CD8-positive, alpha-beta memory T cell (primary cell): ENCODE results near the gene LAMTOR3. TPM values are rescaled to one million over a fixed set of nuclear protein-coding genes. Genes with fewer than 3 reads are reported as not detected.

ENCODE experiments used
- CTCF ChIA-PET: fragments of 350-600 bp; sonication (Branson Sonifier 250); formaldehyde crosslinking; loops from one replicate; lab custom pipeline; 2021; ENCODE audit warnings: antibody characterized with exemption; lab: Charles Lee
- POLR2A ChIA-PET: fragments of 350-600 bp; sonication (Branson Sonifier 250); formaldehyde crosslinking; loops from one replicate; lab custom pipeline; 2021; ENCODE audit warnings: antibody characterized with exemption; lab: Charles Lee
- DNase-seq, 5 donors: peaks; one replicate each; pipeline versions ENCODE4 v3.0.0 to v3.0.0-alpha.2; 2020 to 2022; ENCODE audit warnings: mixed read lengths in 1 of 5
- H3K27ac ChIP-seq: one replicate; pipeline ENCODE4 v1.7.0; 2013; ENCODE audit warnings: low read depth, mild to moderate bottlenecking, low read length, moderate library complexity
- H3K27me3 ChIP-seq: 2 replicates; pipeline ENCODE4 v1.7.0; 2013; ENCODE audit warnings: low read length, mild to moderate bottlenecking; ENCODE audit not compliant: insufficient read depth, poor library complexity, severe bottlenecking
- H3K36me3 ChIP-seq: 2 replicates; pipeline ENCODE4 v1.7.0; 2013; ENCODE audit warnings: mild to moderate bottlenecking, low read length, moderate library complexity; ENCODE audit not compliant: insufficient read depth
- H3K4me1 ChIP-seq: 2 replicates; pipeline ENCODE4 v1.7.0; 2013; ENCODE audit warnings: mild to moderate bottlenecking, low read length, moderate library complexity; ENCODE audit not compliant: insufficient read depth
- H3K4me3 ChIP-seq: 2 replicates; pipeline ENCODE4 v1.7.0; 2013; ENCODE audit warnings: mild to moderate bottlenecking, low read length
- H3K9me3 ChIP-seq: 2 replicates; pipeline ENCODE4 v1.7.0; 2013; ENCODE audit warnings: mild to moderate bottlenecking, low read length
- H3K27ac Mint-ChIP-seq, 8 donors: one replicate each; pipeline ENCODE4 v1.8.0; 2020 to 2021; ENCODE audit warnings: mixed read lengths in 8 of 8, mild to moderate bottlenecking in 6 of 8, inconsistent platforms in 3 of 8, moderate library complexity in 3 of 8
- H3K27me3 Mint-ChIP-seq, 2 donors: one replicate each; pipeline ENCODE4 v1.8.0; 2020 to 2021; ENCODE audit warnings: mixed read lengths in 2 of 2, mild to moderate bottlenecking in 1 of 2, moderate library complexity in 1 of 2
- H3K36me3 Mint-ChIP-seq, 3 donors: one replicate each; pipeline ENCODE4 v1.8.0; 2020 to 2021; ENCODE audit warnings: mixed read lengths in 3 of 3, inconsistent platforms in 1 of 3, mild to moderate bottlenecking in 1 of 3
- H3K4me1 Mint-ChIP-seq, 3 donors: one replicate each; pipeline ENCODE4 v1.8.0; 2020 to 2021; ENCODE audit warnings: mixed read lengths in 3 of 3, inconsistent platforms in 1 of 3, mild to moderate bottlenecking in 1 of 3
- H3K4me3 Mint-ChIP-seq, 7 donors: one replicate each; pipeline ENCODE4 v1.8.0; 2020 to 2021; ENCODE audit warnings: mixed read lengths in 7 of 7, mild to moderate bottlenecking in 6 of 7, moderate library complexity in 4 of 7, inconsistent platforms in 2 of 7
- H3K9me3 Mint-ChIP-seq, 5 donors: one replicate each; pipeline ENCODE4 v1.8.0; 2020 to 2022; ENCODE audit warnings: mixed read lengths in 5 of 5, mild to moderate bottlenecking in 3 of 5, moderate library complexity in 2 of 5, inconsistent platforms in 1 of 5
- polyA plus RNA-seq: library from polyadenylated mRNA; unstranded; fragments of 300-500 nt; fragmentation: Illumina TruSeq; gene quantifications from one replicate; pipeline ENCODE4 v1.2.3, GENCODE V29; 2021
- total RNA-seq, 2 experiments: library from RNA; stranded (reverse); gene quantifications; one replicate each; pipeline ENCODE4 v1.2.3, GENCODE V29; 2021

The LAMTOR3 gene
- total and polyA plus RNA-seq, 3 experiments from 2014 or later = 35.7 to 39.0 (median 37.9) TPM

- Mint-ChIP-seq H3K9me3 (peaks cover 0 to 6% (median 4%) of the 10 kb centered on the region in 5 donors), H3K27me3 (no peaks in the 10 kb centered on the region), H3K27ac (peak overlapping the region in 4 of 8 donors; percentile 4 to 31 (median 7)), H3K4me1 (peaks cover 23 to 47% (median 33%) of the 10 kb centered on the region in 3 donors), H3K36me3 (peaks cover 30 to 70% (median 35%) of the 10 kb centered on the region in 3 donors), H3K4me3 (no peak overlapping the region)
- Histone ChIP-seq H3K4me1 (no peaks in the 10 kb centered on the region), H3K9me3 (no peaks in the 10 kb centered on the region), H3K27ac (no peak overlapping the region), H3K4me3 (no peak overlapping the region), H3K27me3 (no peaks in the 10 kb centered on the region), H3K36me3 (no peaks in the 10 kb centered on the region)
- no peak for DNase-seq
- POLR2A ChIA-PET = no interaction called here
- CTCF ChIA-PET = no interaction called here
Observed at GRCh38 chr4:99915449-99915848, 21.2 kb upstream of the LAMTOR3 start.

DNA sequence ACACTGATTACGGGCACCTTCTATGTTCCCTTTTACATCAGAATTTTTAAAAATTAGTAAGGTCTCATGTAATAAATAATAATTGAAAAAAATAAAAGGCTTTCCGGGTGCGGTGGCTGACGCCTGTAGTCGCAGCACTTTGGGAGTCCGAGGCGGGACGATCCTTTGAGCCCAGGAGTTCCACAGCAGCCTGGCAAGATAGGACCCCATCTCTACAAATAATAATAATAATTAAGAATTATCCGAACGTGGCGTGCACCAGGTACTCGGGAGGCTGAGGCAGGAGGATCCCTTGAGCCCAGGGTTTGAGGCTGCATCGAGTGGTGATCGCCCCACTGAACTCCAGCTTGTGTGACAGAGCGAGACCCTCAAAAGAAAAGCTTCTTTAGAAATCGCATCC is 771 bp upstream of the LAMTOR3 start:
- Histone ChIP-seq H3K4me3 (peak overlapping the region; percentile 68), H3K27me3 (no peaks in the 10 kb centered on the region), H3K36me3 (peaks cover 5% of the 10 kb centered on the region), H3K27ac (no peak overlapping the region), H3K9me3 (no peaks in the 10 kb centered on the region), H3K4me1 (peaks cover 20% of the 10 kb centered on the region)
- ChIA-PET POLR2A (interaction anchor here (1.1 to 2.1 kb wide), 4 partner anchors 46 to 75 kb away, joined by 3 to 33 read pairs (median 9); partner anchors contain the start of gene DNAJB14), CTCF (interaction anchor here (0.8 to 4.0 kb wide), 4 partner anchors 52 to 332 kb away, joined by 3 to 36 read pairs (median 6); partner anchors contain the start of genes DNAJB14 and TRMT10A)
- Mint-ChIP-seq H3K27ac (peak overlapping the region in 6 of 8 donors; percentile 90 to 96 (median 94)), H3K9me3 (no peaks in the 10 kb centered on the region), H3K36me3 (peaks cover 0 to 36% (median 6%) of the 10 kb centered on the region in 3 donors), H3K4me1 (peaks cover 37 to 49% (median 49%) of the 10 kb centered on the region in 3 donors), H3K27me3 (no peaks in the 10 kb centered on the region), H3K4me3 (peak overlapping the region in 6 of 7 donors; percentile 10 to 98 (median 96))
- DNase-seq = peak in 2 of 5 donors; percentile 3 to 43

- Mint-ChIP-seq H3K4me1 (peaks cover 42 to 55% (median 49%) of the 10 kb centered on the region in 3 donors), H3K36me3 (peaks cover 0 to 37% (median 6%) of the 10 kb centered on the region in 3 donors), H3K27ac (peak overlapping the region; percentile 91 to 100 (median 99)), H3K9me3 (no peaks in the 10 kb centered on the region), H3K4me3 (peak overlapping the region; percentile 96 to 100 (median 98)), H3K27me3 (no peaks in the 10 kb centered on the region)
- Histone ChIP-seq H3K36me3 (peaks cover 5% of the 10 kb centered on the region), H3K27ac (peak overlapping the region; percentile 87), H3K27me3 (no peaks in the 10 kb centered on the region), H3K4me1 (peaks cover 20% of the 10 kb centered on the region), H3K9me3 (no peaks in the 10 kb centered on the region), H3K4me3 (peak overlapping the region; percentile 88)
- ChIA-PET CTCF (interaction anchor here (1.6 to 4.0 kb wide), 2 partner anchors 54 to 331 kb away, joined by 6 to 36 read pairs; partner anchors contain the start of genes DNAJB14 and TRMT10A), POLR2A (interaction anchor here (0.5 to 2.1 kb wide), 5 partner anchors 52 to 329 kb away, joined by 3 to 33 read pairs (median 4); partner anchors contain the start of gene DNAJB14)
- DNase-seq = peak in 1 of 5 donors; percentile 1
Observed at GRCh38 chr4:99893839-99894160, 427 bp downstream of the LAMTOR3 start.

GRCh38 chr4:99893029-99893428 is 1.2 kb downstream of the LAMTOR3 start:
- ChIA-PET POLR2A (no interaction called here), CTCF (interaction anchor here (0.7 to 4.0 kb wide), 3 partner anchors 54 to 330 kb away, joined by 5 to 36 read pairs (median 6); partner anchors contain the start of genes DNAJB14 and TRMT10A)
- Mint-ChIP-seq H3K9me3 (no peaks in the 10 kb centered on the region), H3K27me3 (no peaks in the 10 kb centered on the region), H3K4me1 (peaks cover 45 to 59% (median 54%) of the 10 kb centered on the region in 3 donors), H3K4me3 (peak overlapping the region; percentile 96 to 100 (median 98)), H3K36me3 (peaks cover 0 to 34% (median 6%) of the 10 kb centered on the region in 3 donors), H3K27ac (peak overlapping the region in 7 of 8 donors; percentile 44 to 99 (median 98))
- Histone ChIP-seq H3K9me3 (no peaks in the 10 kb centered on the region), H3K36me3 (peaks cover 5% of the 10 kb centered on the region), H3K4me1 (peaks cover 20% of the 10 kb centered on the region), H3K4me3 (peak overlapping the region; percentile 88), H3K27me3 (no peaks in the 10 kb centered on the region), H3K27ac (no peak overlapping the region)
- no peak for DNase-seq

- peaks cover 20% of the 10 kb centered on the region for H3K4me1 ChIP-seq
- H3K27me3 ChIP-seq = no peaks in the 10 kb centered on the region
- CTCF ChIA-PET = interaction anchor here (4.0 kb wide), 1 partner anchor 56 kb away, joined by 36 read pairs; the partner anchor contains the start of gene DNAJB14
- peak overlapping the region in 1 of 7 donors; percentile 37 for H3K4me3 Mint-ChIP-seq
- DNase-seq = no peak
- H3K4me3 ChIP-seq = no peak overlapping the region
- H3K27ac ChIP-seq = no peak overlapping the region
- H3K27me3 Mint-ChIP-seq = no peaks in the 10 kb centered on the region
- H3K27ac Mint-ChIP-seq = peak overlapping the region in 3 of 8 donors; percentile 30 to 78 (median 64)
- POLR2A ChIA-PET = no interaction called here
- no peaks in the 10 kb centered on the region for H3K9me3 ChIP-seq
- H3K9me3 Mint-ChIP-seq = no peaks in the 10 kb centered on the region
- H3K36me3 Mint-ChIP-seq = peaks cover 0 to 45% (median 6%) of the 10 kb centered on the region in 3 donors
- peaks cover 49 to 65% (median 61%) of the 10 kb centered on the region in 3 donors for H3K4me1 Mint-ChIP-seq
- peaks cover 5% of the 10 kb centered on the region for H3K36me3 ChIP-seq
Observed at GRCh38 chr4:99891351-99891750, 2.9 kb downstream of the LAMTOR3 start.

- peaks cover 10% of the 10 kb centered on the region for H3K36me3 ChIP-seq
- H3K9me3 ChIP-seq = no peaks in the 10 kb centered on the region
- H3K27ac Mint-ChIP-seq = peak overlapping the region in 2 of 8 donors; percentile 24 to 45
Observed at GRCh38 chr4:99887837-99888236, 6.4 kb downstream of the LAMTOR3 start.

GRCh38 chr4:99886146-99886545 is 8.1 kb downstream of the LAMTOR3 start:
- no peak overlapping the region for H3K27ac ChIP-seq
- H3K4me1 ChIP-seq = no peaks in the 10 kb centered on the region
- Mint-ChIP-seq H3K4me1 (peaks cover 18 to 27% (median 22%) of the 10 kb centered on the region in 3 donors), H3K27ac (peak overlapping the region in 1 of 8 donors; percentile 21), H3K36me3 (peaks cover 0 to 61% (median 1%) of the 10 kb centered on the region in 3 donors), H3K27me3 (no peaks in the 10 kb centered on the region), H3K4me3 (no peak overlapping the region), H3K9me3 (no peaks in the 10 kb centered on the region)
- ChIA-PET CTCF (interaction anchor here (1.2 to 1.8 kb wide), 2 partner anchors 68 to 70 kb away, joined by 3 to 5 read pairs; partner anchors contain the start of gene DAPP1), POLR2A (no interaction called here)
- peaks cover 17% of the 10 kb centered on the region for H3K36me3 ChIP-seq
- no peaks in the 10 kb centered on the region for H3K27me3 ChIP-seq
- H3K9me3 ChIP-seq = no peaks in the 10 kb centered on the region
- DNase-seq = no peak
- H3K4me3 ChIP-seq = no peak overlapping the region

More at GRCh38 chr4:99887837-99888236, 6.4 kb downstream of the LAMTOR3 start:
- peaks cover 26 to 40% (median 34%) of the 10 kb centered on the region in 3 donors for H3K4me1 Mint-ChIP-seq
- H3K36me3 Mint-ChIP-seq = peaks cover 0 to 59% (median 4%) of the 10 kb centered on the region in 3 donors
- no peaks in the 10 kb centered on the region for H3K27me3 Mint-ChIP-seq
- DNase-seq = no peak
- H3K27ac ChIP-seq = no peak overlapping the region
- no peaks in the 10 kb centered on the region for H3K27me3 ChIP-seq
- no peak overlapping the region for H3K4me3 ChIP-seq
- CTCF ChIA-PET = no interaction called here
- peaks cover 5% of the 10 kb centered on the region for H3K4me1 ChIP-seq
- H3K4me3 Mint-ChIP-seq = no peak overlapping the region
- H3K9me3 Mint-ChIP-seq = no peaks in the 10 kb centered on the region
- POLR2A ChIA-PET = no interaction called here

GRCh38 chr4:99885687-99886086 is 8.5 kb downstream of the LAMTOR3 start:
- H3K27me3 ChIP-seq = no peaks in the 10 kb centered on the region
- no peaks in the 10 kb centered on the region for H3K27me3 Mint-ChIP-seq
- peaks cover 19% of the 10 kb centered on the region for H3K36me3 ChIP-seq
- peaks cover 0 to 60% (median 1%) of the 10 kb centered on the region in 3 donors for H3K36me3 Mint-ChIP-seq
- H3K9me3 ChIP-seq = no peaks in the 10 kb centered on the region
- no peak overlapping the region for H3K4me3 Mint-ChIP-seq
- no peak for DNase-seq
- no peak overlapping the region for H3K27ac ChIP-seq
- ChIA-PET POLR2A (no interaction called here), CTCF (interaction anchor here (1.0 to 1.8 kb wide), 3 partner anchors 68 to 77 kb away, joined by 3 to 5 read pairs (median 5); partner anchors contain the start of gene DAPP1)
- H3K9me3 Mint-ChIP-seq = no peaks in the 10 kb centered on the region
- H3K4me1 Mint-ChIP-seq = peaks cover 14 to 22% (median 17%) of the 10 kb centered on the region in 3 donors
- H3K4me3 ChIP-seq = no peak overlapping the region
- no peak overlapping the region for H3K27ac Mint-ChIP-seq
- no peaks in the 10 kb centered on the region for H3K4me1 ChIP-seq
